ENCODE results near the gene TNIK.

The TNIK gene

DNA sequence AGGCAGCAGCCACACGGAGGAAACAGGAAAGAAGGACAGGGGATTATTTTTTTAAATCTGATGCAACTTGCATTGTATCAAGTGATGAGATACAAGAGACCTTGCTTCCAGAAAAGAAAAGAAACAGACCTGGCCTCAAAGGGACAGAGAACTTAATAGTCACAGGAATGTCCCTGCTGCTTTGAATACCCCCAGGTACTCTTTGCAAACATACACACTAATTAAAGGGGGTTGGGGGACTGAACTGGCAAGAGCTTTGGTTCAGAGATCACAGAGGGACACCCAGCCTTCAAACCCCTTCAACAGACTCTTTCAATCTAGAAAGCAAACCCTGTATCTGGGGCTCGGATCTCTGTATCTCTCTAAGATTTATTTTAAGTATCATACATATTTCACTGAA lies 18.0 kb downstream of the TNIK start:
- Histone ChIP-seq H3K79me2 (peaks cover 6% of the 10 kb centered on the region), H3K4me1 (peaks cover 6% of the 10 kb centered on the region), H3K36me3 (ENCODE audit: control insufficient read depth, insufficient read depth, low read length) (no peaks in the 10 kb centered on the region), H3K9ac (no peak overlapping the region), H3K4me2 (ENCODE audit: low read length) (no peak overlapping the region), H2AFZ (no peak overlapping the region), H3K27ac (no peak overlapping the region), H3K9me3 (ENCODE audit: control insufficient read depth, low read length) (no peaks in the 10 kb centered on the region), H3K4me3 (ENCODE audit: low read depth, low read length) (no peak overlapping the region), H3K27me3 (ENCODE audit: control insufficient read depth, insufficient read depth, low read length) (no peaks in the 10 kb centered on the region)
- TF ChIP-seq, protein P1, sequence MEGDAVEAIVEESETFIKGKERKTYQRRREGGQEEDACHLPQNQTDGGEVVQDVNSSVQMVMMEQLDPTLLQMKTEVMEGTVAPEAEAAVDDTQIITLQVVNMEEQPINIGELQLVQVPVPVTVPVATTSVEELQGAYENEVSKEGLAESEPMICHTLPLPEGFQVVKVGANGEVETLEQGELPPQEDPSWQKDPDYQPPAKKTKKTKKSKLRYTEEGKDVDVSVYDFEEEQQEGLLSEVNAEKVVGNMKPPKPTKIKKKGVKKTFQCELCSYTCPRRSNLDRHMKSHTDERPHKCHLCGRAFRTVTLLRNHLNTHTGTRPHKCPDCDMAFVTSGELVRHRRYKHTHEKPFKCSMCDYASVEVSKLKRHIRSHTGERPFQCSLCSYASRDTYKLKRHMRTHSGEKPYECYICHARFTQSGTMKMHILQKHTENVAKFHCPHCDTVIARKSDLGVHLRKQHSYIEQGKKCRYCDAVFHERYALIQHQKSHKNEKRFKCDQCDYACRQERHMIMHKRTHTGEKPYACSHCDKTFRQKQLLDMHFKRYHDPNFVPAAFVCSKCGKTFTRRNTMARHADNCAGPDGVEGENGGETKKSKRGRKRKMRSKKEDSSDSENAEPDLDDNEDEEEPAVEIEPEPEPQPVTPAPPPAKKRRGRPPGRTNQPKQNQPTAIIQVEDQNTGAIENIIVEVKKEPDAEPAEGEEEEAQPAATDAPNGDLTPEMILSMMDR (IDR thresholded peaks at IDR 0.05): no peak

DNA sequence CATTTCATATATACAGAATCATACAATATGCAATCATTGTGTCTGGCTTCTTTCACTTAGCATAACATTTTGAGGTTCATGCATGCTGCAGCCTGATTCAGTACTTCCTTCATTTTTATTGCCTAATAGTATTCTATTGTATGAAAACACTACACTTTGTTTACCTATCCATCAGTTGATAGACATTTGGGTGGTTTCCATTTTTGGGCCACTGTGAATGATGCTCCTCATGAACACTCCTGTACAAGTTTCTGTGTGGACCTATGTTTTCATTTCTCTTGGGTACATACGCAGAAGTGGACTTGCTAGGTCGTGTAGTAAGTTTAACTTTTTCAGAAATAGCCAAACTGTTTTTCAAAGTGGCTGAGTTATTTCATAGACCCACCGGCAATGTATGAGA lies 18.8 kb downstream of the TNIK start:
- Histone ChIP-seq H3K4me1 (peaks cover 11% of the 10 kb centered on the region), H3K79me2 (peaks cover under 1% of the 10 kb centered on the region), H3K9ac (no peak overlapping the region), H3K36me3 (ENCODE audit: control insufficient read depth, insufficient read depth, low read length) (no peaks in the 10 kb centered on the region), H3K4me2 (ENCODE audit: low read length) (no peak overlapping the region), H3K9me3 (ENCODE audit: control insufficient read depth, low read length) (no peaks in the 10 kb centered on the region), H3K27ac (no peak overlapping the region), H2AFZ (no peak overlapping the region), H3K27me3 (ENCODE audit: control insufficient read depth, insufficient read depth, low read length) (no peaks in the 10 kb centered on the region), H3K4me3 (ENCODE audit: low read depth, low read length) (no peak overlapping the region)
- TF ChIP-seq, protein P1 (IDR thresholded peaks at IDR 0.05): no peak

DNA sequence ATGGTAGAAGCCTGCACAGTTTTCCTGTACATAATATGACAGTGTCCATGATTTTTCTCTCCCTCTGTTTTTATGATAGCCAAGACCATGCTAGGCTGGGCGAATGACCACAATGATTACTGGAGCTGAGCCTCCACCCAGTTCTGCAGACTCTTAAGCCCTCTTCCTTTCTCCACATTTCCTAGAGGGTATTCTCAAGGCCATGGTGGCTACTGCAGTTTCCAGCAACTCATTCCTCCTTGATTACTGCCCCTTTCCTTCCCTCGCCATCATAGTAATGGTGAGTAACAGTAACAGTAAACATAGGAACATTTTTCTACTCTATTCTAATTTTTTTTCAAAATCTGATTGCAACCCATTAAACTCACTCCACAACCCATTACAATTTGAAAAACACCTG lies 20.2 kb downstream of the TNIK start:
- Histone ChIP-seq H3K27ac (no peak overlapping the region), H3K4me2 (ENCODE audit: low read length) (no peak overlapping the region), H3K36me3 (ENCODE audit: control insufficient read depth, insufficient read depth, low read length) (no peaks in the 10 kb centered on the region), H3K9me3 (ENCODE audit: control insufficient read depth, low read length) (no peaks in the 10 kb centered on the region), H3K4me1 (peaks cover 5% of the 10 kb centered on the region), H3K79me2 (no peaks in the 10 kb centered on the region), H3K4me3 (ENCODE audit: low read depth, low read length) (no peak overlapping the region), H2AFZ (no peak overlapping the region), H3K27me3 (ENCODE audit: control insufficient read depth, insufficient read depth, low read length) (no peaks in the 10 kb centered on the region), H3K9ac (no peak overlapping the region)
- TF ChIP-seq, protein P1 (IDR thresholded peaks at IDR 0.05): no peak

DNA sequence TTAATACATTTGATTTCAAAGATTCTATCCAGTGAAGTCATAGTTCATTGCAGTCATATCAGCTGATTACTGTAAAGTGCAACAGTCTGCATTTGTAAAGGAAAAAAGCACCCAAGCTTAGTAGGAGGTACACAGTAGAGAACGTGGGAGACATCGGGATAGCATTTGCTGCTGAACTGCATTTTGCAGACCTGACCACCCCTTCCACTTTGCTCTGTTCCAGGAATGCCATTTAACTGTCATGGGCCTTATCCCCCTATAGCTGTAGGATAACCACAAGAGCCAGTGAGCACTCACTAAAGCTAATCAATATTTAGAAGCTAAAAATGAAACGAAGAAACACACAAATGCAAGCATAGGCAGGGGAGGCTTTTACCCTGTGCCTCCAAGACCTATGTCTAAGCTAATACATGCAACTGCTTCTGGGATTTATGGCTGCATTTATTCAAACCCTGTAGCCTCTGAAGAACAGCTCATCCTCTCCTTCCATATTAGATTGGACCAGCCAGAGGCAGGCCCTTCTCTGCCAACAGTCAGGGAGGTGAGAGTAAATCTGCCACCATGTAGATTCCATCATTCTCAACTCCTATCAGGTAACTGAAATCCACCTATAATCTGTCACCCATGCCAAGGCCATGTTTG lies 23.0 kb downstream of the TNIK start:
- H3K27ac ChIP-seq: no peak overlapping the region
- no peaks in the 10 kb centered on the region for H3K79me2 ChIP-seq
- no peaks in the 10 kb centered on the region for H3K27me3 ChIP-seq (ENCODE audit: control insufficient read depth, insufficient read depth, low read length)
- no peak overlapping the region for H3K4me2 ChIP-seq (ENCODE audit: low read length)
- no peaks in the 10 kb centered on the region for H3K36me3 ChIP-seq (ENCODE audit: control insufficient read depth, insufficient read depth, low read length)
- no peak overlapping the region for H3K4me3 ChIP-seq (ENCODE audit: low read depth, low read length)
- peaks cover 5% of the 10 kb centered on the region for H3K4me1 ChIP-seq
- no peak overlapping the region for H2AFZ ChIP-seq
- H3K9ac ChIP-seq: no peak overlapping the region
- H3K9me3 ChIP-seq (ENCODE audit: control insufficient read depth, low read length): no peaks in the 10 kb centered on the region
- TF ChIP-seq, protein P1 (IDR thresholded peaks at IDR 0.05): no peak

DNA sequence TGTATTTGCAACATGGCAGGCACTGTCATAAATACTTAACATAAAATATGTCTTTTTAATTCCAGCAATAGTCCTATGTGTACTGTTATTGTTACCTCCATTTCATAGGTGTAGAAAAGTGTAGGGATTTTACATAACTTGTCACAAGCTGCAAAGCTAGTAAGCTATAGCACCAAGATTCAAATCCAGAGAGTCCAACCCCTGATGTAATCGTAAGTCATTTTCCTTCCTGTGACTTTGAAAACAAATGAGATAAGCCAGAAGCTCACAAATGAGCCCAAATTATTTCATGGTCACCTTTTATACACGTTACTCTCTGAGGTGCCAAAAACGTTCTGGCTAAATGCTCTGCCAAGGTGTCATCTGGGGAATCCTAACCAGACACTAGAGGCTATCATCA lies 23.8 kb downstream of the TNIK start:
- no peak overlapping the region for H3K27ac ChIP-seq
- H3K4me1 ChIP-seq: peaks cover 5% of the 10 kb centered on the region
- H3K27me3 ChIP-seq (ENCODE audit: control insufficient read depth, insufficient read depth, low read length): no peaks in the 10 kb centered on the region
- no peak overlapping the region for H3K9ac ChIP-seq
- H3K4me3 ChIP-seq (ENCODE audit: low read depth, low read length): no peak overlapping the region
- TF ChIP-seq, protein P1 (IDR thresholded peaks at IDR 0.05): no peak
- no peaks in the 10 kb centered on the region for H3K79me2 ChIP-seq
- H3K9me3 ChIP-seq (ENCODE audit: control insufficient read depth, low read length): no peaks in the 10 kb centered on the region
- H3K4me2 ChIP-seq (ENCODE audit: low read length): no peak overlapping the region
- H2AFZ ChIP-seq: no peak overlapping the region
- no peaks in the 10 kb centered on the region for H3K36me3 ChIP-seq (ENCODE audit: control insufficient read depth, insufficient read depth, low read length)
